ENCODE results near the gene PLA2G2C.

PLA2G2C gene

DNA sequence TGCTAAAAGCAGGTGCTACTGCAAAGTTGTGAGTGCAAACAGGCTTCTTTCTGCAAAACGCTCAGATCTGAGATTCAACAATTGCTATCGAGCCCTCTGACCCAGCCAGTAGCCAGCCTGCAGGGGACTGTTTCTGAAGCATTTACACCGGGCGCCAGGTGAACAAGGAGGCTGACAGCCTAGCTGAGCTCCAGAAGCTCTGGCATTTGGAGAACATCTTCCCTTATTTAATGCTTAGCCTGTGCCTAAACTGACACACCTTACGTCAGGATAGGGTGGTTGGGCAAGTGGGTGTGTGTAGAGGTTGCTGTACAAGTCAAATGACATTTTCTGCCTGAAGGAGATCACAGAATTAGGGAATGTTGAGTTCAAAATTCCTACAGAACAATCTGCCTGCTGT lies 15.8 kb upstream of the PLA2G2C start:
- no peak for DNase-seq

DNA sequence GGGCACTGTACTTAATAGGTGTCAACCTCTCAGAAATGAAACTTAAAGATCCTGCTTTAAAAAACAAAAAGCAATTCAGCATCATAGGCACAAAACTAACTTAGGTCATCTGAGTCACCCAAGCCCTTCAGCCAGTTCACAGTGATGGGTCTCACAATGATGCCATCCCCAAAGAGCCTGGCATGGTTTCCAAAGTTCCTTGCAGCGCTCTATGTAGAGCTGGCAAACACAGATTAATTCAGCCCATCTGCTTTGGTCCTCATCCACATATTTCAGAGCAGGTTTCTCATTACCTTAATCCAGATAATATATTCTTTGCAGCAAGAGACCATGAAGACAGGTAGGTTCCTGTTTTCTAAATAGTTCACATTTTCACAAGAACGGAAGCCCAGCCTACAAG lies 14.6 kb upstream of the PLA2G2C start:
- DNase-seq: no peak

DNA sequence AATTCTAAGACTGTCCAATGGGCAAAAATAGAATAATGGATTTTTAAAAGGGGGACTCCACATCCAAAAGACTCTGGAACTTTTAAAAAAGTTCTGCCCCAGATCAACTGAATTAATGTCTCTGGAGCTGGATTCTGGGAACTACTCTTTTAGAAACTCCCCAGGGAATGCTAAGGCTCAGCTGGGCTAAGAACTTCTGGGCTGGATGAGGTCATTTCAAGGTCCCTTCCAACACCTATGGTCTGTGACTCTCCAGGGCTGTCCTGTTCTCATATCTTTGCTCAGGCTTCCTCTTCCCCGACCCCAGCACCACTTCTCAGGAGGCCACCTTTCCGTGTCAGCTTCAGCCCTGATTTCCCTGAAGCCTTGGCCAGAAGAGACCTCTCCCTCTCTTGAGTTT lies 13.5 kb upstream of the PLA2G2C start:
- DNase-seq: no peak

DNA sequence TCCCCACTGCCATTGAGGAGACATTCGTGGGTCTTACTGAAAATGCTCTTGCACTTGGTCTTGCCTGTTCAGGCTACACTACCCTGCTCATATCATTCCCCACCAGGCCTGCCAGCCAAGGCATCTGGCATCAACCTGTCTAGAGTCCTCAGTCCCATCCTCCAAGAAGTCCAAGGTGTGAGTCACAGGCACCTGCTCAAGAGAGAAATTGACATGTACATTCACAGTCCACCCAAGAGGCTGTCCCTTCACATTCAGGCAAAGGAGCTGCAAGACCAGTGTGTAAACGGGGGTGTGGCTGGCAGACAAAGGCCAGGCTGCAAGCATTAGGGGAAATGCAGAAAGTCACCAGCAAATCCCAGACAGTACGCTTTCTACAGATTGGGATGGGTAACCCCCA lies 13.1 kb upstream of the PLA2G2C start:
- DNase-seq: no peak

DNA sequence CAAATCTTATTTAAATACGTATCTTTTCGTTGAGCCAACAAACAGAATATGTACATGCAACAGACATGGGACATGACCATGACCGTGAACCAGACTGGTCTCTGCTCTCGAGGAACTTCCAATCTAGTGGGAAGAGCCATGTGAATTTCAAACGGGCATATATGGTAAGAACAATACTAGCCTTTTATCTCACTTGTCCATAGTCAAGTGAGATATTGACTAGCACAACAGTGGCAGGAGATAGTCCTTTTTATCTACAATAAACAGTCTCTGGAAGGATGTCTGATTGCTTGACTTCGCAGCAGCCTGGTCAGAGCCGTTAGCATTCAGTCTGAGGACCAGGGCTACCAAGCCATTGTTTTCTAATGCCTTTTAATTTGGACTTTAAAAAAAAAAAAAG lies 12.6 kb upstream of the PLA2G2C start:
- DNase-seq: no peak

DNA sequence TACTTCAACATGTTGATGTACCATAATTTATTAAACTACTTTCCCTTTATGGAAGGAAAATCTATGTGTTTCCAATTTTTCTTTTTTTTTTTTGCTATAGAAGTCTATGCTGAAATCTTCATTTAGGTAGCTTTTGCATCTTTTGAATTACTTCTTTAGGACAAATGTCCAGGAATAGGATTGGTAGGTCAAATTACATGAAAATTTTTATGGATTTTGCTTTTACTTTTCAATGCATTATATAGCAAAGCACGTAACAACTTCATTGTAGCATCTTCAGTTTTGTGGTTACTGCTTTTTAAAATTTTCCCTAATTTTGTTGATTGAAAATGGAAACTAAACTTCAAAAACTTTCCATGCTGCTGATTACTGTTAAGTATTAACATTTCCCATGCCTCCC lies 12.0 kb upstream of the PLA2G2C start:
- no peak for DNase-seq

DNA sequence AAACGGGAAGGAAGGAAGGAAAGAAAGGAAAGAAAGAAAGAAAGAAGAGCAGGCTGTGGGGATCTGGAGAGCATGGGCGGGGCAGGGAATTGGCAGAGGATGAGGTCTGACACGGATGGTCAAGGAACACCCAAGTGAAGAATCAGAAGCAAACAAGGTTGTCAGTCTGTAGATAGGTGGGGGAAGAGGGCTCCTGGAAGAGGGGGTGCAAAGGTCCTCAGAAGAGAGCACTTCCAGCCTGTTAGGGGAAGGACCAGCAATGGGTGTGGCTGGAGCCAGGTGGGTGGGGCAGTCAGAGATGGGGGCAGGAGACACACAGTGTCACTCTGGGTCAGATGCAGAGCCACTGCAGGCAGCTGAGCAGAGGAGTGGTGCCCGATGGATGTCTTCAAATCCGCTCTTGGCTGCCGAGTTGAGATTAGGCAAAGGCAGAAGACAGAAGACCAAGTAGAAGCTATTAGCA lies 11.0 kb upstream of the PLA2G2C start:
- DNase-seq: no peak

DNA sequence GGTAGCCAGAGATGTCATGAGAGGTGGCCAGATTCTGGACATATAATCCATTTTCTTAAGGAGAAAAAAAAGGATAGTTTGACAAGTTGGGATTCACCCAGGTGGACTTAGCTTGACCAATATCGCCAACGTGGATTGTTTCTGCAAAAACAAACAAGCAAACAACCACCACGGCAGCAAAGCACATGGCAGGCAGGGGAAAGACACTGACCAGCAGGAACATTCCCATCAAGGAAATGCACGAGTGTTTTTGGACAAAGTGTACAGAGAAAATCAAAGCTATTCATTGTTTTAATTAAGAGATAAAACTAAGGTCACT lies 9.1 kb upstream of the PLA2G2C start:
- no peak for DNase-seq

DNA sequence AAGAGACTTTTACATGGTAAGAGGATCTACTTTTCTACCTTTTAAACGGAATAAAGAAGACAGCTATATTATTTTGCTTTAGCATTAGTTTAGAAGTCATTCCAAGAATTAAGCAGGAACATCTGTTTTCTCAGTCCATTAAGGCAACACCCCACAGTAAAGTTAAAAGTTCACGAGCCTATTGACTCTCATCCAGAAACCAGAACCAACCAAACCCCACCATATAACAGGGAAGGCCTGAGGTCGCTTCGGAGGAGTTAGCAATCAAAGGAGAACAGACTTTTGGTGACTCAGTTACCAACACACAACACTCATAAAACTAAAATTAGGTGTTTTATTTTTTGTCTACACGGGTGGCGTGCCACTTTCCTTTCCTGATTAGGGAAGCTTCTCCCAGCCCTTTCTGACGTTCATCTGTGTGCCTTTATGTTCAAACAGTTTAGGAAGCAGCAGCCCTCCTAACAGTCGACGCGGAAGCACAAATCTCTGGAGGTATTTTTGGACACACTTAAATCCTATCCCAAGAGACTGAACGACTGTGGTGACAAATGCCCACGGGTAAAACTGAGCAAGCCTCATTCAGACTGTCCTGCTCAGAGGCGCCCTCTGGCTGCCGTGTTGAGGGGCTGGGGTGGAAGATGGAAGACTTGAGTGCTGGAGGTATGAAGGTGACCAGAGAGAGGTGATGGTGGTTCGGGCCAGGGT lies 8.6 kb upstream of the PLA2G2C start:
- DNase-seq: no peak

DNA sequence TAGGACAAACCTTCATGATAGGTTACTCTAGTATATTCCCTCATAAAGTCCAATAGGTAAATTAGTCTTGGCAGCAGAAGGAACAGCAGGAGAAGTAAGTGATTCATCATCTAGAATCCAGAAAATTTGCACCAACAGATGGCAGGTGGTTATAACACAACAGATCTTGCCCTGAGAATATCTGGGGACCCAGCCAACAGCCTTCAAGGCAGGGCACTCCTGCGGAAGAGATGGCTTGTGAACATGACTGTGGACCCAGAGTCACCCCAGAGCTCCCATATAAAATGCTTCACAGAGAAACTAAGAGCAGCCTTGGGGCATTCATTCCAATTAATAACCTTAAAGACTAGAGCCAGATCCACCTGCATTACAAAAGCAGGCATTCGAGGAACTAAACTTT lies 7.9 kb upstream of the PLA2G2C start:
- DNase-seq: no peak

DNA sequence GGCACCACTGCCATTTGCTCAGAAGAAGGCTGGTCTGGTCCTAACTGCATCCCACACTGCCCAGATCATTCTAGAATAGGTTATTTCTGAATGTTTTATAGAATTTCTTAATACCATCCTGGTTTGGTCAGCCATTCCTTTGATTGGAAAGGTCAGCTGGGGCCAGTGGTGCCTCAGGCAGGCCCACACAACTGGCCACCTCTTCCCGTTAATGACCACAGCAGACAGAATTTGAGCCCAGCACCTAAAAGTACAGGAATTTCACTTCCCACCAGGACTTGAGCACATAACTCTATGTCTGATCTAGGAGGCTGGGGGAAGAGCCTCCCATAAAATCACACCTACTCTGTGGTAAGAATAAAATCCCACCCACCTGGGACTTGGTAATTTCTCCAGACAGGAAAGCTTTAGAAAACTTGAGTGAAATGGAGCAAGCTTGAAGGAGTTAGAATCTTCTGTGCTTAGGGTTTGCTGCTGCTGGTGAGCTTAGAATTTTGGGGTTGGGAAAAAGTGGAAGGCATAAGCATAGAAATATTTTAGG lies 6.6 kb upstream of the PLA2G2C start:
- DNase-seq: no peak

DNA sequence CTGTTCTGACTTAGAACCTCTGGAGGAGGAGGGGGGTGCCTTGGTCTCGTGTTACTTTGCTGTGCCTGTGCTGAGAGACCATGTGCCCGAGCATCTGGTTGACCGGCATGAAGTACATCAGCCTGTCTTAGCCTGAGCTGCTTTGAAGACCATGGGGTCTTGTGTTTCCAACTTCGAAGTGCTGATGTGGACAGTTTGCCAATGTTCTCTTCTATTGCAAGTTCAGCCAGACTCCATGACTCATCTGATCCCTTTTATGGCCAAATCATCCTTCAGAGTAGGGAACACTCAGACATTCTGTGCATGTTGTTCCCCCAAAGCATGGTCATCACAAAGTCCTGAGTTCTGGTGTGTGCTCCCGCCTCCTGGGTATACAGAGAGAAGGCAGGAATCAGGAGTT lies 6.0 kb upstream of the PLA2G2C start:
- no peak for DNase-seq

DNA sequence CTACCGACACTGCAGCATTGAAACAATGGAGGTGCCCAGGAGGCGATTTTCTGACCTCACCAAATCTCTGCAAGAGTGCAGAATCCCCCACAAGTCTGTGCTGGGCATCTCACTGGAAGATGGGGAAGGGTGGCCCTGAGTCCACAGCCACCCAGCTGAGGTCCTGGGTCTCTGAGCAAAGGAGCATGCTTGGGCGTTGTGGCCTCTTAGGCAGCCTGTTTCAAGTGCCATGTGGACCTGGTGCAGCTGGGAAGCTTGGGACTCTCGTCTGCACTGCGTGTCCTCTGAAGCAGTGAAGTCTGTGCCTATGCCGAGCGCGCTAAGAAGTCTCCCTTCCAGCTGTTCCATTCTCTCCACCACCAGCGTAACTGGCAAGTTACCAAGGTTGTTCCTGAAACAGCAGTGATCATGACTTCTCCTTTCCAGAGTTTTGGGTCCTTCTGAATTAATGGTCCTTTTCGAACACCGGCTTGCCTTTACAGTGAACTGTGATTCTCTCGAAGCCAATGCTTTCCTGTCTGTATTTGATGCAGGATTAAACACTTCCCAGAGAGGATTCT lies 5.0 kb upstream of the PLA2G2C start:
- no peak for DNase-seq

DNA sequence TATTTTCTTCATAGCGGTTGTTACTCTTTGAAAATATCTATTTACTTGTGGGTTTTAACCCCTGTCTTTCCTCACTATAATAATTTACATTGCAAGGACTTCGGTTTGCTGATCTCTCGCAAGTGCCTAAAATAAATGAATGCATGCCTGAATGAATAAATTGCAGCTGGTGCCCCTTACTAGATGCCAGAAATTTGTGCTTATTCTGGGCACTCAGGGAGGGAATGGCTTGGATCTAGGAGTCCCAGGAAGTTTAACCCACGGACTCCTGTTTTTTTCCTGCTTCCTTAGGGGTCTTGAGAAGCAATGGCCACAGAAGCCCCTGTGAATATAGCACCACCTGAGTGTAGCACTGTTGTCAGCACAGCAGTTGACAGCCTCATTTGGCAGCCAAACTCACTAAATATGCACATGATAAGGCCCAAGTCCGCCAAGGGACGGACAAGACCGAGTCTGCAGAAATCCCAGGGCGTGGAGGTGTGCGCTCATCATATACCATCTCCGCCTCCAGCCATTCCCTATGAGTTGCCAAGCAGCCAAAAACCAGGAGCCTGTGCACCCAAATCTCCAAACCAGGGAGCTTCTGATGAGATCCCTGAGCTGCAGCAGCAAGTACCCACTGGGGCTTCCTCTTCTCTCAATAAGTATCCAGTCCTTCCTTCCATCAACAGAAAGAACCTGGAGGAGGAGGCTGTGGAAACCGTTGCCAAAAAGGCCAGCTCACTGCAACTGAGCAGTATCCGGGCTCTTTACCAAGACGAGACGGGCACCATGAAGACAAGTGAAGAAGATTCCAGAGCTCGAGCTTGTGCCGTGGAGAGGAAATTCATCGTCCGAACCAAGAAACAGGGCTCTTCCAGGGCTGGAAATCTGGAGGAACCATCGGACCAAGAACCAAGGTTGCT lies 4.2 kb upstream of the PLA2G2C start:
- no peak for DNase-seq

DNA sequence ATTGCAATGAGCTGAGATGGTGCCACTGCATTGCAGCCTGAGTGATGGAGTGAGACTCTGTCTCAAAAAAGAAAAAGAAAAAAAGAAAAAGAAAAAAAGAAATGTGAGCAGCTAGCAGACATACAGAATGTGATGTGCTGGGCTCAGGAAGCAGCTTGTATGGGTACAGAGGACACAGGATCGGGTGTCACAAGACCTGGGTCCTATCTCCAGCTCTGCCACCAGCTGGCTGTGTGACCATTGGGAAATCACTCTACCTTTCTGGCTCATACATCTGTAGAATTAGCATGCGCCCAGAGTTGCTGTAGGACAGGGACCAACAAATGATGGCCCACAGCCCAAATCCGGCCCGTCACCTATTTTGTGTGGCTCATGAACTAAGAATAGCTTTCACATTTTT lies 3.3 kb upstream of the PLA2G2C start:
- no peak for DNase-seq

DNA sequence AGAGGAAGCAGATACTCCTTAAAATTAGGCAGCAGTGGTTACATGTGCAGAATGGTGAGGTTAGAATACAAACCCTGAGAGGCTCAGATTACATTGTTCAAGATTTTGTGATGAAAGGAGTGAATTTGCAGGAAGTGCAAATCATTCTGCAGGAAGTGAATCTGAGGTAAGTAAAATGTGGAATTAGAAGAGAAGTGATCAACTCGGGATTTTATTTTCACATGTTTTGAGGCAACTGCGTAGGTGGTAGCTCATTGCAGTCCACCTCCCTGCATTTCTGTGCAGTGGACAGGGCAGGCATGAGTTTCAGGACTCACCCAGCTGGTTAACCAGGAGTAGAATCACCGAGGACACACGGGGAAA lies 2.1 kb upstream of the PLA2G2C start:
- no peak for DNase-seq

DNA sequence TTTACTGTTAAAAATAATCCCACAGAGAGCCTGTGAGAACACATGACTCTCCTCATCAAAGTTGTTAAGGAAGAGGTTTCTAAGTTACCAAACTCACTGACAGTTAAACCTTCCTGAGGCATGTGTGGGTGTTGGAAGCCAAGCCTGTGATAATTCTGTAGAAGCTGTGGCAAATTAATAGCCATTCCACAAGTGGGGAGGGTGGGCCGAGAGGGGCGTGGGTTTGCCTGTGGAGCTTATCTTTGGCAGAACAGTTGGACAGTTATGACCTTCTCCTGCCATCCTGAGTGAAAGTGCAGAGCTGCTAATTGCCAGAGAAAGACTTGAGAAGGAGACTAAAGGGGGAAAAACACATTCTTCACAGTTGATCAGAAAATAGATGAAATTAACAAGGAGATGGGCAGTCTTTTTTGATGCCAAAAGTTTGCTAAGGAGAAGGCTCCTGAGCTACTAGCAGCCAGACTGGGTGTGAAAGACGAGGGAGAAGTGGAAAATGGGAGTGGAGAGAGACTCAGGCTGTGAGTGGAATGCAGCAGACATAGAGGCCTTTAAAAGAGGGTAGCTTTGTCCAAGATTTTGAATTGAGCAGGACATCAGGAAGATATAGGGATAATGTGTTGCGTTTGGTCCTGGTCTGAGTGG lies 1.6 kb upstream of the PLA2G2C start:
- DNase-seq: no peak

DNA sequence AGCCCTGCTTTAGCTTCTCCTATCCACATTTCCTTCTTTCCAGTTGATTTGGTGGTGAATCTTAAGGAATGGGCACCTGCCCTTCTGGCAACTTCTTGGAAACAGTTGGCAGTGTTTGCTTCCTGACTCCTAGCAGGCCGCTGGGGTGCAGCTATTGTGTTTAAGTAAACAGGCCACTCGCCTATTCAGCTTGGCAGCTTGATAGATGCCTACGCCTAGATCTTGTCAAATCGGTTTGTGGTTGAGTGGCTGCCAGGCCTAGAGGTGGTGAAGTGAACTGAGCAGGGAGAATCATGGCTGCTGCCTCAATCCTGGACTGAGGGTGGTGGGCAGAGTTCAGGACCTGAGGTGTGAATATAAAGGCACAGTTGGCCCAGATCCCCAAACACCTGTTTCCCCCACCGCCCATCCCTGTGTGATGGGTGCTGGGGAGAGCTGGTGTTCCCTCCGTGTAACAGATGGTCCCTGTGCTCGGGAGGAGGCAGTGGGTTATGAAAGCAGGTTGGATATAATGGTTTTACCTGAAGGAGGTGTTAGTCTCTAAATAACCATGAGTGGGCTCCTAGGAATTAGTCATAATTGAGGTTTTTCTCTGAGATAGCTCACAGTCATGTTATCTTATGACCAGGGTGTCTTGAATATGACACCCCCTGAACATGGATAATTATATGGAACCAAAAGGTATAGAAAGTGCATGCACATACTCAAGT lies 940 bp upstream of the PLA2G2C start:
- no peak for DNase-seq

DNA sequence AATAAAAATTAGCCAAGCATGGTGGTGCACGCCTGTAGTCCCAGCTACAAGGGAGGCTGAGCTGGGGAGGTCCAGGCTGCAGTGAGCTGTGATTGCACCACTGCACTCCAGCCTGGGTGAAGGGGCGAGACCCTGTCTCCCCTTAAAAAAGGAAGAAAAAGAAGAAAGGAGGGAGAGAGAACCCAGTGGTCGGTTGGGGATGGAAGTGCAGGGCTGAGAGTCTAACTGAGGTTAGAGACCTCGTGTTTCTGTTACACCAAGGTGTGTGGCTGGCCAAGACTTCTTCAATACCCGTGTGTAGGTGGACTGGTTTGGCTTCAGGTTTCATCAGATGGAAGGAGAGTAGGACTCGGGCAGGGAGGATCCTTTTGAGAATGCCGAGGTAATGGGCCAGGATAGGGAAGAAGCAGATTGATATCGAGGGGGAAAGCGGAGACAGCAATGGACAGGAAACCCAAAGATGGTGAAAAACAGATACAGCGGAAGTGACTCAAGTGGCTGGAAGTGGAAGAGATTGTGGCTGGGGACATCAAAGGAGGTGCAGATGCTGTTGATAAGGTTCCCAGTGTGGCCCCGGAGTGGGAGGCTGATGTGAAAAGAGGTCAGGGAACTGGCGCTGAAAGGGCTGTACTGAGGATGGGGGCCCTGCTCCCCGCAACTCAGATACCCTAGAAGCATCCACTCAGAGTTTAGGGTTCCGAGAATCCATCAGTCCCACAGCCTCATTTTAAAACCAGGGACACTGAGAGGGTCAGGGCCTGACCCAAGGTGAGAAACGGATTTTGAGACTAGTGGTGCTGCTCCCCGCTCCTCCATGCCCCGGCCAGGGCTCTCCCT lies 1.1 kb downstream of the PLA2G2C start:
- DNase-seq: no peak

DNA sequence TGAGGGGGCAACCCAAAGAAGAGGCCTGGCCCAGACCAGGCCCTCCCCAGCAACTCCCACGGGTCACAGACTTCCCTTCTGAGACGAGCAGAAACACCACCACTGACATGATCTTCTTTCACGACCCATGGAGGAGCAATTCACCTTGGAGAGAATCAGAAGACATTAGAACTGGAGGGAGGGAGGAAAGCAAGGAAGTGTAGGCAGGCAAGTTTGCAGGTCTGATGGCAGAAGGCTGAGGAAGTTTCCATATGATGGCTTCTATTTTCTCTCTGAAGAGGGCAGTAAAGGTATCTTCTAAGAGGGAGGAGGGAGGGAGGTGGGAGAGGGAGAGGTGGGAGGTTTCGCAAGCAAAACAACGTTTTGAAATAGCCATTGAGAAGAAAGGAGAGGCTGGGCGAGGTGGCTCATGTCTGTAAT lies 1.8 kb downstream of the PLA2G2C start:
- DNase-seq: no peak

DNA sequence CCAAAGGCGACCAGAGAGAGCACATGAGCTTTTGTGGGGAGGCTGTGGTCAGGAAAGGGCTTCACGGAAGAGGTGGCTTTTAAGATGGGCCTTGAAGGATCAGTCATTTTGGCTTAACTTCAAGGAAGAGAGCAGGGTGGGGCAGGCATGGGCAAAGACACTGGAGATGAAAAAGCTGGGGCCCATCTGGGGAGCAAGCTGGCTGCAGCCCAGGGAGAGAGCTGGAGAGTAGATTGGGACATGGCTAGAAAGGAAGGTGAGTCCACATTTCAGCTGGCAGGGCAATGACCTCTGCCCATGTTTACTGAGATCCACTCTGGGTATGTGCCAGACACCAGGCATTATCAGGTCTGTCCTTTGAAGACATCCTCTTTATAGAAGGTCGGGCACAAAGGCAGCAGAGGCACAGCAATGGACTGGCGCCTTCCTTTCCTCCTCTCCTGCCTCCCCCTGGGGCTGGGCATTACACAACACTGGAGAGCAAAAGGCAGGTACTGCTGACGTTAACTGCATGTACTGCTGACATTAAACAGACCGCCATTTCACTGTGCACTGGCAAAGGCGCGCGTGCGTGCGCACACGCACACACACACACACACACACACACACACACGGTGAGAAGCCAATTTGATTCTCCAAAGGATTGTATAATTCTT lies 2.6 kb downstream of the PLA2G2C start:
- DNase-seq: no peak

Data from T1000 (cell line).